Adipocyte (in vitro differentiated cells): ENCODE data around the gene RELL1.

Source experiments
- DNase-seq: peaks from one replicate; pipeline ENCODE4 v3.0.0-alpha.2; 2015; ENCODE audit warnings: low read depth
- H3K27me3 ChIP-seq: replicated peaks from 2 replicates; pipeline ENCODE4 v1.7.0; 2013; ENCODE audit warnings: mild to moderate bottlenecking, low read length, moderate library complexity; ENCODE audit not compliant: control insufficient read depth, insufficient read depth
- H3K36me3 ChIP-seq: 2 replicates; pipeline ENCODE4 v1.7.0; 2013; ENCODE audit warnings: low read length, mild to moderate bottlenecking, moderate library complexity; ENCODE audit not compliant: control insufficient read depth, insufficient read depth, severe bottlenecking
- H3K4me1 ChIP-seq: 2 replicates; pipeline ENCODE4 v1.7.0; 2013; ENCODE audit warnings: mild to moderate bottlenecking, low read length, moderate library complexity; ENCODE audit not compliant: control insufficient read depth, insufficient read depth
- H3K4me3 ChIP-seq: 2 replicates; pipeline ENCODE4 v1.7.0; 2013; ENCODE audit warnings: mild to moderate bottlenecking, low read length, moderate library complexity
- H3K9ac ChIP-seq: 2 replicates; pipeline ENCODE4 v1.7.0; 2013; ENCODE audit warnings: mild to moderate bottlenecking, low read length, moderate library complexity
- H3K9me3 ChIP-seq: 2 replicates; pipeline ENCODE4 v1.7.0; 2013; ENCODE audit warnings: mild to moderate bottlenecking, low read length, moderate library complexity; ENCODE audit not compliant: control insufficient read depth

RELL1 gene

DNA sequence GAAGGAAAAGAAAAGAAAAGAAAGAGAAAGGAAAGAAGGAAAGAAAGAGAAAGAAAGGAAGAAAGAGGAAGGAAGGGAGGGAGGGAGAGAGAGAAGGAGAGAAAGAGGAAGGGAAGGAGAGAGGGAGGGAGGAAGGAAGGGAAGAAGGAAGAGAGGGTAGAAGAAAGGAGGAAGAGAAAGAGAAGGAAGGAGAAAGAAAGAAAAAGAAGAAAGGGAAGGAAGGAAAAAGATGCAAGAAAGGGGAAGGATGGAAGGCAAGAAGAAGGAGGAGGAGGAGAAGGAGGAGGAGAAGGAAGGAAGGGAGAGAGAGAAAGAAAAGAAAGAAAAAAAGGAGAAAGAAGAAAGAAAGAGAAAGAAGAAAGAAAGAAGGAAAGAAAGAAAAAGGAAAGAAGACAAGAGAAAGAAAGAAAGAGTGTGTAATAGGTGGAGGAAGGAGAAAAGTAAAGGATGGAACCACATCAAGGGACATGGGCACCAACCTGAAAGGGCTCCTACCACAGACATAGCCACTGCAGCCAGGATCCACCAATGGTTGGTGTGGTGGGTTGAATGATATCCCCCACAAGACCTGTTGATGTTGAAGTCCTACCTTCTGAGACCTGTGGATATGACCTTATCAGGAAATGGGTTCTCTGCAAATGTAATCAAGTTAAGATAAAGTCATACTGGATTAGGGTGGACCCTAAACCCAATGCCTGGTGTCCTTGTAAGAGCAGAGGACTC, 80.2 kb downstream of the RELL1 start:
- H3K27me3 ChIP-seq, result no peaks in the 10 kb centered on the region
- H3K4me3 ChIP-seq, result no peak overlapping the region
- H3K4me1 ChIP-seq, result peaks cover 20% of the 10 kb centered on the region
- no peaks in the 10 kb centered on the region for H3K9me3 ChIP-seq
- no peak for DNase-seq
- no peak overlapping the region for H3K9ac ChIP-seq
- H3K36me3 ChIP-seq, result no peaks in the 10 kb centered on the region

DNA sequence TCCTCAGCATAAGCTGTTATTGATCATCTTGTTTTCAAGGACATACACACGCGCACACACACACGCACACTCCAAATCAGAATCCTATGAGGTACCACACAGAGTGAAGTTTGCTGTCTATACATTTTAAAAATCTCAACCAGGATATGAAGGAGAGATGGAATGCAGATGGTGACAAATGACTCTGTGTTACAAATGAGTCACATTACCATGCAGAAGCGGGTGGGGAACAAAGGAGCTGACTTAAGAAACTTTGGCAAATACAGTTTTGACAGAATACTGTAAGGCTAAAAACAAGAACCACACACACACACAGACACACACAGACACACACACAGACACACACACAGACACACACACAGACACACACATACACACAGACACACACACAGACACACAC, 81.7 kb downstream of the RELL1 start:
- H3K4me1 ChIP-seq, result peaks cover 21% of the 10 kb centered on the region
- no peaks in the 10 kb centered on the region for H3K27me3 ChIP-seq
- no peaks in the 10 kb centered on the region for H3K9me3 ChIP-seq
- no peaks in the 10 kb centered on the region for H3K36me3 ChIP-seq
- H3K4me3 ChIP-seq, result no peak overlapping the region
- peak; percentile 7 for DNase-seq
- no peak overlapping the region for H3K9ac ChIP-seq

DNA sequence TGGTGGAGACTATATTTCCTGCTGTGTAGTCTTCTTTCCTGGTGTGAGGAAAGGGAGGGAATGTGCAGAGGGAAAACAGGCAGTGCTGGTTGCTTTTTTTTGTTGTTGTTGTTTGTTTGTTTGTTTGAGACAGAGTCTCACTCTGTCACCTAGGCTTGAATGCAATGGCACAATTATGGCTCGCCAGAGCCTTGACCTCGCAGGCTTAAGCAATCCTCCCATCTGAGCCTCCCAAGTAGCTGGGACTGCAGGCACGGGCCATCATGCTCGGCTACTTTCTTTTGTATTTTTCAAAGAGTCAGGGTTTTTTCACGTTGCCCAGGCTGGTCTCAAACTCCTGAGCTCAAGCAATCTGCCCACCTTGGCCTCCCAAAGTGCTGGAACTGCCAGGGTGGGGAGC, 82.5 kb downstream of the RELL1 start:
- Histone ChIP-seq H3K27me3 (no peaks in the 10 kb centered on the region), H3K36me3 (no peaks in the 10 kb centered on the region), H3K9ac (no peak overlapping the region), H3K4me3 (no peak overlapping the region), H3K9me3 (no peaks in the 10 kb centered on the region), H3K4me1 (peaks cover 21% of the 10 kb centered on the region)
- no peak for DNase-seq

DNA sequence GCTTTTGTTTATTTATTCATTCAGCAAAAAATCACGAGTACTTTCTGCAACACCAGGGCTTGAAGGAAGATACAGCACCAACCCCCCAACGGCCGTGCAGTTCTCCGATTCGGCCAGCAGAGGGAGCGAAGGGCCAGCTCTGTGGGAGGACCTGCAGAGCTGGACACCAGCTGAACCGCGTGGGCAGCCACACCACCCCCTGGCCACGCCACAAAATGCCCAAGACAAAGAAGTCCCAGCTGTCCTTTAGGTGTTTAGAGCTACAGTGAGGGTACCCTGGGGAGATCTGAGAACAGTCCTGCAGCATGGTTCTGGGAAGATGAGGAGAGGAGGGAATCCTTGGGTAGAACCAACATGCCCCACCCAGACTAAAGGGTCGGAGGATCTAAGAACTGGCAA, 83.1 kb downstream of the RELL1 start:
- no peak overlapping the region for H3K4me3 ChIP-seq
- no peaks in the 10 kb centered on the region for H3K27me3 ChIP-seq
- peaks cover 21% of the 10 kb centered on the region for H3K4me1 ChIP-seq
- DNase-seq, result peak; percentile 88
- H3K9ac ChIP-seq, result no peak overlapping the region
- H3K36me3 ChIP-seq, result no peaks in the 10 kb centered on the region
- H3K9me3 ChIP-seq, result no peaks in the 10 kb centered on the region

DNA sequence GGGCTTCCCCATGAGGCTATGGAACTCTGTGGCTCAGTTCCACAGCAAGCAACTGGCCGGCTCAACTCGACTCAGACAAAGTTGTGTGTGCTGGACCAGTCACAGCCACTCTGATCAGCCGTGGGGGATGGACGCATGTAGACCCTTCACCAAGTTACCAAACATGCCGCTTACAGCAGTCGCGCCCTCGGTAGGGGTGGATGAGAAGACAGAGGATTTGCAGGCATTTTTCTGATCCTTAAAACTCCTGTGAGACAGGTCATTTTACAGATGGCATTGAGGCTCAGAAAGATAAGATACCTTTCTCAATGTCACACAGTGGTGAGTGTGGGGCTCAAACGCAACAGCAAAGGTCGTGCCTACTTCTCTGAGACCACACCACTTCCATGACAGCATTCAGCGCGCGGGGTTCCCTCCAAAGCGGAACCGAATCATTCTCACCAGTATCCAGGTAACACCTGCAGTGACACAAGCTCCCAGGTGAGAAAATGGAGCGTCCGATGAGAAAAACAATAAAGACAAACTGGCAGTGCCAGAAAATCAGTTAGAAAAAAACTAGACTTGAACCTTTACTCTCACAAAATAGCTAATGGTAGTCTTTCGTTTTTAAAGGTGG, 83.6 kb downstream of the RELL1 start:
- no peaks in the 10 kb centered on the region for H3K36me3 ChIP-seq
- H3K9ac ChIP-seq, result no peak overlapping the region
- no peak overlapping the region for H3K4me3 ChIP-seq
- H3K27me3 ChIP-seq, result no peaks in the 10 kb centered on the region
- H3K9me3 ChIP-seq, result no peaks in the 10 kb centered on the region
- peaks cover 21% of the 10 kb centered on the region for H3K4me1 ChIP-seq
- no peak for DNase-seq

DNA sequence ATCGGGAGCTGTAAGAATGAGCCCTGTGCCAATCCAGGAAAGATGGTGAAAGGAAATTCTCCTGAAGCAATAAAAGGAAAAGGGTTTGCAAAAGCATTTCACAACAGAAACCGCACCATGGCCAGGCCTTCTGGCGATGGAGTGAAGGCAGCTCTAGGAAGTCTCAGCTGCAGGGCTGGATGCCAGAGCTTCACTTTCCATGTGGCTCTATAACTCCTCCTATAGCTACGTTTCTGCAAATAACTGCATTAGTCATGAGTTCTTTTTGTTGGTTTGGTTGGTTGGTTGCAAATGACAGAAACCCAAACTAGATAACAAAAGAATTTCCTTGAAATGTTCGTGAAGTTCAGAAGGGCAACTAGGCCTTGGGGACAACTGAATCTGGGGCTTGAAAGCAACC, 84.6 kb downstream of the RELL1 start:
- Histone ChIP-seq H3K4me1 (peaks cover 21% of the 10 kb centered on the region), H3K36me3 (no peaks in the 10 kb centered on the region), H3K9me3 (no peaks in the 10 kb centered on the region), H3K27me3 (no peaks in the 10 kb centered on the region), H3K4me3 (no peak overlapping the region), H3K9ac (no peak overlapping the region)
- peak; percentile 48 for DNase-seq

DNA sequence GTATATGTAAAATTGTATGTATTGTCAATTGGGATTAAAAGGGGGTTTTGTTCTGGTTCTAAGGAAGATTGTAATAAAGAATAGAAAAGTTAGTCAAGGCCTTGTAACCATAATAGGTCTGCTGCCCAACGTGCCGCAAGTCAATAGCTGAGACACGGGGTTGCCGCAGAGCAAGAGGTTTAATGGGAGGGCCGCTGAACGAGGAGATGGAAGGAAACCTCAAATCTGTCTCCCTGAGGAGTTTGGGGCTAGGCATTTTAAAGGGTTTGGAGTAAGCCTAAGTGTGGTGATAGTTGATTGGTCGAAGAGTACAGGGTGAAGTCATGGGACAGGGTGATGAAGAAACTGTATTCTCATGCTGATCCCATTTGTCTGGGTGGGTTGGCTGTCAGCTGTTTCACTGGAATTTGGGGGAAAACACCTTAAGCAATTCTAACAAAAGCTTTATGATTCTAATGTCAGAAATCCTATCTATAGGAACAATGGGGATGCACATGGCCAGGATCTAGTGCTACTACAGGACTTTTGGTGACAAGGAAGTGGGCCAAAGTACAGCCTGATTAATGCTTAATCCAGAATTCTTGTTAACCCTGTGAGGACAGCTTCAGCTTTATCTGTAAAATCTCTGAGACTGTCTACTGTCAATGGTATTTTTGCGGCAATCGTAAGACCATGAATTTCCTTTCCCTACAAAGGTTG, 86.9 kb downstream of the RELL1 start:
- DNase-seq, result no peak
- Histone ChIP-seq H3K9me3 (no peaks in the 10 kb centered on the region), H3K9ac (no peak overlapping the region), H3K27me3 (no peaks in the 10 kb centered on the region), H3K4me1 (peaks cover 12% of the 10 kb centered on the region), H3K4me3 (no peak overlapping the region), H3K36me3 (no peaks in the 10 kb centered on the region)

DNA sequence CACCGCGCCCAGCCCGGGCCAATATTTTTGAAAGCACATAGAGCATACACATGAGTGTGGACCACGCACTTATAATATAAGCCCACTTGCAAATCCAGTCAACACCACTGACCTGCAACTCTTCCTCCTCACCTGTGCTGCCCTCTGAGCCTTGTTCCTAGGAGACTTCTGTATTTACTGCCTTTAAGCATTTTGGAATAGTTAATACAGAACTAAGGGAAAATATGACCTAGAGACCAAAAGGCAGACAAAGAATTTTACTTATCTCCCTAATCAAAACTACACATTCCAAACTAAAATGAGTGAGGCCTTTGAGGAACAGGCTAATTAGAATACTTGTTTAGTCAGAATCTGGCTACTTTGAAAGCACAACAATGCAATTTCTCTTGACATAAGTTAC, 89.1 kb downstream of the RELL1 start:
- H3K4me1 ChIP-seq, result peaks cover 9% of the 10 kb centered on the region
- no peaks in the 10 kb centered on the region for H3K27me3 ChIP-seq
- H3K9ac ChIP-seq, result no peak overlapping the region
- H3K9me3 ChIP-seq, result no peaks in the 10 kb centered on the region
- no peaks in the 10 kb centered on the region for H3K36me3 ChIP-seq
- no peak overlapping the region for H3K4me3 ChIP-seq
- DNase-seq, result no peak

DNA sequence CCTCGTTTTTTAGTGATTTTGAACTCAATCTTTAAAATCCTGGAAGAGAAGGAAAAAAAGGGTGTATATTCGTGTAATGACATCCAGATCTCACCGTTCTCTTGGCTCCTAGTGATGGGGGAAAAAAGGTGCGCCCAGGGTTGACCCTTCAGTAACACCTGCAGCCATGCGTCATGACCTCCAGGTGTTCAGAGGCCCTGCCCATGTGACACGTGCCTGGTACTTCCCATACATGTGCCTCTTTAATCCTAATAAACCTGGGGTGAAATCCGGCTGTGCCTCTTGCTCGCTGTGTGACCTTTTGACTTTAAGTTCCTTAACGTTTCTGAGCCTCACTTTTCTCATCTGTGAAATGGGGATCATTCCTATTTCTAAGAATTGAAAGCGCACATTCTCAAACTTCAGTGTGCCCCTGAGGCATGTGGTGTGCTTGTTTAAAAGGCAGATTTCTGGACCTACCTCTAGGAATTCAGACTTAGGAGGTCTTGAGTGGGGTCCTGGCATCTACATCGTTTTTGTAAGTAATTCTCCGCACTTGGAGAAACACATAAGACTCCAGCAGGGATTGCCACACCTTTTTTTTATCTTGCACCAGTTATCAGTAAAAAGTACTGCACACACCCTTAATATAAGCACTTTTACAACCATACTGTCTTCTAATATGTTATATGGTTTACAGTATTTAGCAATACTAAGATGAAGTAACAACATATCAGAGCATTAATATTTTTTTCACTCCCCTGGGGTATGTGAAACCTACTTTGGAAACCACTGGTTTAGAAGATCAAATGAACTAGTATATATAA, 90.1 kb downstream of the RELL1 start:
- no peak overlapping the region for H3K4me3 ChIP-seq
- peaks cover 2% of the 10 kb centered on the region for H3K4me1 ChIP-seq
- no peaks in the 10 kb centered on the region for H3K9me3 ChIP-seq
- no peaks in the 10 kb centered on the region for H3K36me3 ChIP-seq
- H3K9ac ChIP-seq, result no peak overlapping the region
- no peaks in the 10 kb centered on the region for H3K27me3 ChIP-seq
- DNase-seq, result no peak

DNA sequence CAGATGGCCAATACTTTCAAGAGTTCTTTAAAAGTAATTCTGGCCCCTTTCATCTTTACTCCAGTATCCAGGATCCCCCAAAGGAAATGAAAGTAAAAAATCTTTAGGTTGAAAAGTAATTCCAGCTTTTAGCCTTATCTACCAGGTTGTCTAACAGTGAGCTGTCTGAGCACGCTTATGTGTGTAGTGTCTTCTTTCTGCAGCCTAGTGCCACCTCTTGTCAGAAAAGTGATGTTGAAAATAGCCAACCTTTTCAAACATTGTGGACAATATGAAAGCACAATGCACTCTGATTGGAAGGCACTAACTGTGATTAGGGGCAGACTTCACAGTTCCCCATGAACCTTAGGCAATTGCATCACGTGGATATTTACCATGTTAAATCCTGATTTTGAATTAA, 92.1 kb downstream of the RELL1 start:
- Histone ChIP-seq H3K9me3 (no peaks in the 10 kb centered on the region), H3K4me1 (no peaks in the 10 kb centered on the region), H3K27me3 (no peaks in the 10 kb centered on the region), H3K36me3 (no peaks in the 10 kb centered on the region), H3K9ac (no peak overlapping the region), H3K4me3 (no peak overlapping the region)
- DNase-seq, result no peak

DNA sequence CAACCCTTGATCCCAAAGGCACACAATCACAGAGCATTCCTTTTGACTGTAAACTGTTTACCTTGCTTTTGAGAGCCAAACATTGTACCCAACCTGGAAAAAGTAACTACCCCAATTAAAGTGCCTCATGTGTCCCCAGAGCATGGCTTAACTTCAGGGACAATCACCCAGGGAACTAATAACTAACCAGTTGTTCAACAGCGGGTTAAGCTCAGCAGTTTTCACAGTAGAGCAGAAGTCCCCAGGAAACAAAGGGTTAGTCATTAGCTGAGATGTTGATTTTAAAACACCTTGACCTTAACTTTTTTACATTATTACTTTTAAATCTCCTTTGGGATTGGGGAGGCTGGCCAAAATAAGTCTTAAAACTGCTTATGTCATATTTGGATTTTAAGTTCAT, 94.8 kb downstream of the RELL1 start:
- no peak for DNase-seq
- no peak overlapping the region for H3K4me3 ChIP-seq
- no peaks in the 10 kb centered on the region for H3K27me3 ChIP-seq
- H3K9me3 ChIP-seq, result no peaks in the 10 kb centered on the region
- no peaks in the 10 kb centered on the region for H3K4me1 ChIP-seq
- no peak overlapping the region for H3K9ac ChIP-seq
- no peaks in the 10 kb centered on the region for H3K36me3 ChIP-seq
